HG03378 (cell line): ENCODE results near the gene IL13RA2.

Experiments used
- ATAC-seq: cut with Tn5 transposase; IDR thresholded peaks from one replicate; pipeline ENCODE4 v1.9.1; 2021; ENCODE audit warnings: mild to moderate bottlenecking, moderate library complexity; ENCODE audit not compliant: unreplicated experiment

The IL13RA2 gene

GRCh38 chrX:114999906-115000305 is 17.5 kb downstream of the IL13RA2 start:
- ATAC-seq: no peak

GRCh38 chrX:114997779-114998178 is 19.6 kb downstream of the IL13RA2 start:
- ATAC-seq: no peak

GRCh38 chrX:114985967-114986592 is 31.3 kb downstream of the IL13RA2 start:
- ATAC-seq: no peak

GRCh38 chrX:114976292-114976691 is 41.1 kb downstream of the IL13RA2 start:
- no peak for ATAC-seq

GRCh38 chrX:114973013-114973412 is 44.4 kb downstream of the IL13RA2 start:
- ATAC-seq: no peak

GRCh38 chrX:114970806-114971205 is 46.6 kb downstream of the IL13RA2 start:
- ATAC-seq: no peak

GRCh38 chrX:114964374-114964773 is 53.0 kb downstream of the IL13RA2 start:
- ATAC-seq: no peak

- no peak for ATAC-seq
Observed at GRCh38 chrX:114962209-114962608, 55.2 kb downstream of the IL13RA2 start.

GRCh38 chrX:114959729-114960128 is 57.7 kb downstream of the IL13RA2 start:
- ATAC-seq: no peak
